SU-DHL-6 (cell line): ENCODE data around the gene AHCY.

Experiments used
- H2AFZ ChIP-seq: fragments of 200-600 bp; sonication (generic); 2 replicates; pipeline ENCODE4 v1.6.1; 2014; ENCODE audit warnings: low read depth, mild to moderate bottlenecking, moderate library complexity, mixed read lengths, antibody characterized with exemption, low read length; ENCODE audit not compliant: severe bottlenecking
- H3F3A ChIP-seq: fragments of 200-600 bp; shearing (Covaris generic); 2 replicates; pipeline ENCODE4 v1.6.0; 2016; ENCODE audit warnings: antibody characterized with exemption, mild to moderate bottlenecking; ENCODE audit not compliant: insufficient read depth
- H3K27ac ChIP-seq: fragments of 200-600 bp; sonication (generic); 2 replicates; pipeline ENCODE4 v1.5.1; 2016; ENCODE audit warnings: low read depth, mild to moderate bottlenecking, low read length, moderate library complexity, mixed read lengths
- H3K27me3 ChIP-seq: fragments of 200-600 bp; sonication (generic), shearing (Covaris generic); 2 replicates; pipeline ENCODE4 v1.6.0; 2014; ENCODE audit warnings: mild to moderate bottlenecking, low read length
- H3K36me3 ChIP-seq: fragments of 200-600 bp; sonication (generic); 2 replicates; pipeline ENCODE4 v1.6.1; 2014; ENCODE audit warnings: mild to moderate bottlenecking, low read length, mixed read lengths
- H3K4me2 ChIP-seq: fragments of 300-600, 200-600 bp; shearing (Covaris generic), sonication (generic); 2 replicates; pipeline ENCODE4 v1.6.0; 2014; ENCODE audit warnings: low read length, low read depth, mild to moderate bottlenecking; ENCODE audit not compliant: poor library complexity, severe bottlenecking
- H3K4me3 ChIP-seq: fragments of 200-600 bp; sonication (generic); 2 replicates; pipeline ENCODE4 v1.5.1; 2014; ENCODE audit warnings: antibody characterized with exemption, low read length, mild to moderate bottlenecking, mixed read lengths; ENCODE audit not compliant: insufficient read depth, poor library complexity, severe bottlenecking
- H3K79me2 ChIP-seq: fragments of 200-600 bp; sonication (generic); 2 replicates; pipeline ENCODE4 v1.6.1; 2014; ENCODE audit warnings: mild to moderate bottlenecking, low read length, moderate library complexity; ENCODE audit not compliant: insufficient read depth
- H3K9ac ChIP-seq: fragments of 200-600 bp; sonication (generic); 2 replicates; pipeline ENCODE4 v1.7.0; 2014; ENCODE audit warnings: mild to moderate bottlenecking, low read length
- H3K9me2 ChIP-seq: fragments of 200-600 bp; sonication (generic); replicated peaks from 2 replicates; pipeline ENCODE4 v1.6.1; 2014; ENCODE audit warnings: low read length; ENCODE audit not compliant: insufficient read depth
- H3K9me3 ChIP-seq: fragments of 200-600 bp; sonication (generic); 2 replicates; pipeline ENCODE4 v1.6.1; 2014; ENCODE audit warnings: low read length, mixed read lengths; ENCODE audit not compliant: insufficient read depth
- H4K20me1 ChIP-seq: fragments of 200-600 bp; sonication (generic); 2 replicates; pipeline ENCODE4 v1.6.1; 2014; ENCODE audit warnings: low read depth, mild to moderate bottlenecking, antibody characterized with exemption, low read length, moderate library complexity, mixed read lengths
- EZH2phosphoT487 ChIP-seq: fragments of 200-600 bp; sonication (generic), shearing (Covaris generic); conservative IDR thresholded peaks from 2 replicates; pipeline ENCODE4 v1.6.1; 2018; ENCODE audit warnings: mild to moderate bottlenecking, antibody characterized with exemption, low read length, moderate library complexity, mixed read lengths
- TF ChIP-seq, protein P1 (sequence below): fragments of 200-600 bp; sonication (generic); IDR thresholded peaks from one replicate; pipeline ENCODE4 v1.5.1; 2017; ENCODE audit warnings: antibody characterized with exemption, mild to moderate bottlenecking, low read length, moderate library complexity; ENCODE audit not compliant: insufficient read depth, poor library complexity, severe bottlenecking

Gene AHCY

DNA sequence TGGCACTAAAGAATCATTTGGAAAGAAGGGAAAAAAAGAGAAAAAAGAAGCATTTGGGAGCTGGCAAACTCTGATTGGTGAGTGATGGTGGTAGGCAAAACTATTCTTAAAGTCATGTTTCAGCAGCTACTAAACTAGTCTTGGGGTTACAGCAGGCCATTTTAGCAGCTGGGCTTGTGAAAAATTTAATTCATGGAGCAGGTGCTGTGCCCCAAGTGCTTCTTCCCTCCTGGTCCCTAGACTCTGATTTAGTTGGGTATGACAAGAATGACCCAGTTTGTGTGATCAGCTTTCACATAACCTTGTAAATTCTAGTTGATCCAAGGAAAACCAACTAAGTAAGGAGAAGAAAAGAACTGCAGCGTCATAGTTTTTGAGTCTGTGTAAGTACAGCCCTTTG, 63.0 kb downstream of the AHCY start:
- Histone ChIP-seq H3K9ac (no peak overlapping the region), H3K4me3 (no peak overlapping the region), H3K36me3 (no peaks in the 10 kb centered on the region), H3K27me3 (peaks cover 3% of the 10 kb centered on the region; the same call in 1 of the 2 replicates), H3K9me2 (no peaks in the 10 kb centered on the region), H3K9me3 (0 out of 2 replicates have a peak, but pooled peaks cover 7% of the 10 kb centered on the region), H3K79me2 (no peaks in the 10 kb centered on the region), H2AFZ (no peak overlapping the region), H3K27ac (no peak overlapping the region), H4K20me1 (no peaks in the 10 kb centered on the region), H3F3A (no peaks in the 10 kb centered on the region), H3K4me2 (no peak overlapping the region)
- no peak for TF ChIP-seq EZH2phosphoT487
- TF ChIP-seq, protein P1, sequence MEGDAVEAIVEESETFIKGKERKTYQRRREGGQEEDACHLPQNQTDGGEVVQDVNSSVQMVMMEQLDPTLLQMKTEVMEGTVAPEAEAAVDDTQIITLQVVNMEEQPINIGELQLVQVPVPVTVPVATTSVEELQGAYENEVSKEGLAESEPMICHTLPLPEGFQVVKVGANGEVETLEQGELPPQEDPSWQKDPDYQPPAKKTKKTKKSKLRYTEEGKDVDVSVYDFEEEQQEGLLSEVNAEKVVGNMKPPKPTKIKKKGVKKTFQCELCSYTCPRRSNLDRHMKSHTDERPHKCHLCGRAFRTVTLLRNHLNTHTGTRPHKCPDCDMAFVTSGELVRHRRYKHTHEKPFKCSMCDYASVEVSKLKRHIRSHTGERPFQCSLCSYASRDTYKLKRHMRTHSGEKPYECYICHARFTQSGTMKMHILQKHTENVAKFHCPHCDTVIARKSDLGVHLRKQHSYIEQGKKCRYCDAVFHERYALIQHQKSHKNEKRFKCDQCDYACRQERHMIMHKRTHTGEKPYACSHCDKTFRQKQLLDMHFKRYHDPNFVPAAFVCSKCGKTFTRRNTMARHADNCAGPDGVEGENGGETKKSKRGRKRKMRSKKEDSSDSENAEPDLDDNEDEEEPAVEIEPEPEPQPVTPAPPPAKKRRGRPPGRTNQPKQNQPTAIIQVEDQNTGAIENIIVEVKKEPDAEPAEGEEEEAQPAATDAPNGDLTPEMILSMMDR: no peak

- Histone ChIP-seq H3K9me3 (0 out of 2 replicates have a peak, but pooled peaks cover 7% of the 10 kb centered on the region), H3K79me2 (no peaks in the 10 kb centered on the region), H3K4me2 (no peak overlapping the region), H3K4me3 (no peak overlapping the region), H3F3A (no peaks in the 10 kb centered on the region), H3K9me2 (no peaks in the 10 kb centered on the region), H3K27me3 (peaks cover 3% of the 10 kb centered on the region; the same call in 1 of the 2 replicates), H2AFZ (no peak overlapping the region), H4K20me1 (no peaks in the 10 kb centered on the region), H3K9ac (no peak overlapping the region), H3K27ac (no peak overlapping the region), H3K36me3 (no peaks in the 10 kb centered on the region)
- TF ChIP-seq, protein P1: no peak
- no peak for TF ChIP-seq EZH2phosphoT487
Observed at GRCh38 chr20:34237942-34238341, 65.2 kb downstream of the AHCY start.

GRCh38 chr20:34235875-34236274, 67.3 kb downstream of the AHCY start:
- Histone ChIP-seq H3K4me2 (no peak overlapping the region), H3F3A (no peaks in the 10 kb centered on the region), H3K9me3 (0 out of 2 replicates have a peak, but pooled peaks cover 7% of the 10 kb centered on the region), H4K20me1 (no peaks in the 10 kb centered on the region), H3K9ac (no peak overlapping the region), H2AFZ (no peak overlapping the region), H3K4me3 (no peak overlapping the region), H3K36me3 (no peaks in the 10 kb centered on the region), H3K9me2 (no peaks in the 10 kb centered on the region), H3K27ac (no peak overlapping the region), H3K27me3 (peaks cover 3% of the 10 kb centered on the region; the same call in 1 of the 2 replicates), H3K79me2 (no peaks in the 10 kb centered on the region)
- no peak for TF ChIP-seq EZH2phosphoT487
- TF ChIP-seq, protein P1: no peak
